ENCODE data around the gene RAB31.

RAB31 gene

GRCh38 chr18:9709304-9709877, 1.3 kb downstream of the RAB31 start:
- intact Hi-C loops (cut with DNase I): no loop called here
- peak in 2 of 10 donors; percentile 11 to 59 for DNase-seq

- intact Hi-C loops (cut with DNase I): loop anchor here (10.0 kb wide), 1 partner anchor 55 kb away; no protein-coding TSS in a partner anchor
- no peak for DNase-seq
Observed at GRCh38 chr18:9710037-9710436, 1.9 kb downstream of the RAB31 start.

- intact Hi-C loops (cut with DNase I): loop anchor here (10.0 kb wide), 1 partner anchor 53 kb away; no protein-coding TSS in a partner anchor
- peak in 1 of 10 donors; percentile 35 for DNase-seq
Observed at GRCh38 chr18:9711361-9712129, 3.4 kb downstream of the RAB31 start.

- intact Hi-C loops (cut with DNase I): loop anchor here (10.0 kb wide), 1 partner anchor 53 kb away; no protein-coding TSS in a partner anchor
- DNase-seq: peak in 1 of 10 donors; percentile 51
Observed at GRCh38 chr18:9712130-9712577, 4.1 kb downstream of the RAB31 start.

GRCh38 chr18:9712611-9713010, 4.5 kb downstream of the RAB31 start:
- intact Hi-C loops (cut with DNase I): loop anchor here (10.0 kb wide), 1 partner anchor 52 kb away; no protein-coding TSS in a partner anchor
- no peak for DNase-seq

GRCh38 chr18:9714266-9715087, 6.4 kb downstream of the RAB31 start:
- DNase-seq: peak in 1 of 10 donors; percentile 37
- intact Hi-C loops (cut with DNase I): loop anchor here (10.0 kb wide), 1 partner anchor 50 kb away; no protein-coding TSS in a partner anchor

- intact Hi-C loops (cut with DNase I): loop anchor here (10.0 kb wide), 1 partner anchor 50 kb away; no protein-coding TSS in a partner anchor
- DNase-seq: no peak
Observed at GRCh38 chr18:9715088-9715343, 6.9 kb downstream of the RAB31 start.

GRCh38 chr18:9715978-9716774, 8.1 kb downstream of the RAB31 start:
- peak in 1 of 10 donors; percentile 30 for DNase-seq
- intact Hi-C loops (cut with DNase I): loop anchor here (10.0 kb wide), 1 partner anchor 49 kb away; no protein-coding TSS in a partner anchor

- peak in 1 of 10 donors; percentile 22 for DNase-seq
- intact Hi-C loops (cut with DNase I): loop anchor here (10.0 kb wide), 1 partner anchor 48 kb away; no protein-coding TSS in a partner anchor
Observed at GRCh38 chr18:9716780-9717563, 8.9 kb downstream of the RAB31 start.

GRCh38 chr18:9719421-9719981, 11.4 kb downstream of the RAB31 start:
- no peak for DNase-seq
- intact Hi-C loops (cut with DNase I): loop anchor here (10.0 kb wide), 1 partner anchor 45 kb away; no protein-coding TSS in a partner anchor

GRCh38 chr18:9720327-9720726, 12.2 kb downstream of the RAB31 start:
- no peak for DNase-seq
- intact Hi-C loops (cut with DNase I): no loop called here

- intact Hi-C loops (cut with DNase I): no loop called here
- DNase-seq: no peak
Observed at GRCh38 chr18:9721893-9722550, 13.9 kb downstream of the RAB31 start.

- no peak for DNase-seq
- intact Hi-C loops (cut with DNase I): no loop called here
Observed at GRCh38 chr18:9722691-9723090, 14.6 kb downstream of the RAB31 start.

- intact Hi-C loops (cut with DNase I): no loop called here
- DNase-seq: peak in 1 of 10 donors; percentile 31
Observed at GRCh38 chr18:9724797-9725585, 16.9 kb downstream of the RAB31 start.

- intact Hi-C loops (cut with DNase I): loop anchor here (2.0 kb wide), 1 partner anchor 77 kb away; no protein-coding TSS in a partner anchor
- DNase-seq: no peak
Observed at GRCh38 chr18:9726175-9726574, 18.1 kb downstream of the RAB31 start.

GRCh38 chr18:9726936-9727335, 18.8 kb downstream of the RAB31 start:
- DNase-seq: peak in 1 of 10 donors; percentile 35
- intact Hi-C loops (cut with DNase I): loop anchor here (2.0 kb wide), 1 partner anchor 78 kb away; no protein-coding TSS in a partner anchor

GRCh38 chr18:9730786-9731185, 22.7 kb downstream of the RAB31 start:
- intact Hi-C loops (cut with DNase I): no loop called here
- no peak for DNase-seq
